ENCODE results near the gene RLF.

RLF gene

GRCh38 chr1:40243351-40243750 is 82.2 kb downstream of the RLF start:
- no peak for FAIRE-seq

- FAIRE-seq, result no peak
Measured at GRCh38 chr1:40244138-40244744, 83.1 kb downstream of the RLF start.

- FAIRE-seq, result no peak
Measured at GRCh38 chr1:40245686-40246085, 84.5 kb downstream of the RLF start.

GRCh38 chr1:40247655-40248054 is 86.5 kb downstream of the RLF start, which contains the start of gene TMCO2:
Gene TMCO2, plus strand, starts transcription at chr1:40247937. Its CDS starts 57 bp downstream, at chr1:40247994.
- FAIRE-seq, result no peak

- FAIRE-seq, result no peak
Measured at GRCh38 chr1:40248412-40248811, 87.2 kb downstream of the RLF start.

GRCh38 chr1:40251456-40251855 is 90.3 kb downstream of the RLF start:
- no peak for FAIRE-seq

- FAIRE-seq, result no peak
Measured at GRCh38 chr1:40252601-40253000, 91.4 kb downstream of the RLF start.

- no peak for FAIRE-seq
Measured at GRCh38 chr1:40255231-40255630, 94.0 kb downstream of the RLF start.

- no peak for FAIRE-seq
Measured at GRCh38 chr1:40256401-40257084, 95.4 kb downstream of the RLF start.

- FAIRE-seq, result no peak
Measured at GRCh38 chr1:40257313-40257687, 96.1 kb downstream of the RLF start.

GRCh38 chr1:40257688-40258444 is 96.7 kb downstream of the RLF start, which contains the start of gene ZMPSTE24:
Gene ZMPSTE24, plus strand, starts transcription at chr1:40258236. Its CDS starts 36 bp downstream, at chr1:40258272.
- FAIRE-seq, result no peak

GRCh38 chr1:40258445-40258769 is 97.2 kb downstream of the RLF start:
- FAIRE-seq, result no peak

GRCh38 chr1:40264354-40264781 is 103.2 kb downstream of the RLF start:
- no peak for FAIRE-seq

GRCh38 chr1:40265298-40265697 is 104.1 kb downstream of the RLF start:
- no peak for FAIRE-seq

GRCh38 chr1:40265919-40266318 is 104.7 kb downstream of the RLF start:
- FAIRE-seq, result no peak

- peak; percentile 47 for FAIRE-seq
Measured at GRCh38 chr1:40266786-40267535, 105.8 kb downstream of the RLF start.

- FAIRE-seq, result no peak
Measured at GRCh38 chr1:40267767-40268187, 106.6 kb downstream of the RLF start.

- no peak for FAIRE-seq
Measured at GRCh38 chr1:40268211-40268610, 107.0 kb downstream of the RLF start.

GRCh38 chr1:40270152-40270834 is 109.1 kb downstream of the RLF start:
- no peak for FAIRE-seq

GRCh38 chr1:40272653-40273213 is 111.5 kb downstream of the RLF start:
- FAIRE-seq, result no peak

GRCh38 chr1:40273547-40274166 is 112.5 kb downstream of the RLF start:
- no peak for FAIRE-seq

GRCh38 chr1:40274331-40274730 is 113.1 kb downstream of the RLF start:
- FAIRE-seq, result no peak
